ENCODE measurements around the gene LHFPL3.

DNA sequence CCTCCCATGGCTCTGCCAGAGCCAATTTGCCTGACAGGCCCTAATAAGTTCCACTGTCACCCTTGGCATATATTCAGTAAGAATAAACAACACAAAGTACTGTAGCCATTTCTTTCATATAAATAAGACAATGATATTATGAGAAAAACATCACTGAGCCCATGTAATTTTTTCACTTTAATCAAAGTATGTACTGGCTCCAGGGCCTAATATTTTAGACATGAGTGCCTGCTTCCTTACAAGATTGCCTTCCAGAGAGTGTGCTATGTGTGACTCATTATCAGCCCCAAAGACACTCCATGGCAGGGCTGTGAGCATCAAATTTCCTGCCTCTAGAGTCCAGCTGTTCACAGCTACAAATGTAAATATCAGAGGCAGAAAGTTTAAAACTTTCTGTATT lies 297.6 kb downstream of the LHFPL3 start:
- TF ChIP-seq, protein P1, sequence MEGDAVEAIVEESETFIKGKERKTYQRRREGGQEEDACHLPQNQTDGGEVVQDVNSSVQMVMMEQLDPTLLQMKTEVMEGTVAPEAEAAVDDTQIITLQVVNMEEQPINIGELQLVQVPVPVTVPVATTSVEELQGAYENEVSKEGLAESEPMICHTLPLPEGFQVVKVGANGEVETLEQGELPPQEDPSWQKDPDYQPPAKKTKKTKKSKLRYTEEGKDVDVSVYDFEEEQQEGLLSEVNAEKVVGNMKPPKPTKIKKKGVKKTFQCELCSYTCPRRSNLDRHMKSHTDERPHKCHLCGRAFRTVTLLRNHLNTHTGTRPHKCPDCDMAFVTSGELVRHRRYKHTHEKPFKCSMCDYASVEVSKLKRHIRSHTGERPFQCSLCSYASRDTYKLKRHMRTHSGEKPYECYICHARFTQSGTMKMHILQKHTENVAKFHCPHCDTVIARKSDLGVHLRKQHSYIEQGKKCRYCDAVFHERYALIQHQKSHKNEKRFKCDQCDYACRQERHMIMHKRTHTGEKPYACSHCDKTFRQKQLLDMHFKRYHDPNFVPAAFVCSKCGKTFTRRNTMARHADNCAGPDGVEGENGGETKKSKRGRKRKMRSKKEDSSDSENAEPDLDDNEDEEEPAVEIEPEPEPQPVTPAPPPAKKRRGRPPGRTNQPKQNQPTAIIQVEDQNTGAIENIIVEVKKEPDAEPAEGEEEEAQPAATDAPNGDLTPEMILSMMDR (IDR thresholded peaks at IDR 0.05; ENCODE audit: poor library complexity, severe bottlenecking): no peak
- TF ChIP-seq MXI1 (conservative IDR thresholded peaks at IDR 0.05; ENCODE audit: poor library complexity, severe bottlenecking) (no peak), TAF1 (IDR thresholded peaks at IDR 0.05; ENCODE audit: low read depth) (no peak), POLR2AphosphoS5 (IDR thresholded peaks at IDR 0.05) (no peak), EP300 (conservative IDR thresholded peaks at IDR 0.05; ENCODE audit: poor library complexity, severe bottlenecking) (no peak), EZH2 (IDR thresholded peaks at IDR 0.05; ENCODE audit: borderline replicate concordance, insufficient read depth, low read length, poor library complexity, severe bottlenecking) (no peak)
- TF ChIP-seq, protein P2, sequence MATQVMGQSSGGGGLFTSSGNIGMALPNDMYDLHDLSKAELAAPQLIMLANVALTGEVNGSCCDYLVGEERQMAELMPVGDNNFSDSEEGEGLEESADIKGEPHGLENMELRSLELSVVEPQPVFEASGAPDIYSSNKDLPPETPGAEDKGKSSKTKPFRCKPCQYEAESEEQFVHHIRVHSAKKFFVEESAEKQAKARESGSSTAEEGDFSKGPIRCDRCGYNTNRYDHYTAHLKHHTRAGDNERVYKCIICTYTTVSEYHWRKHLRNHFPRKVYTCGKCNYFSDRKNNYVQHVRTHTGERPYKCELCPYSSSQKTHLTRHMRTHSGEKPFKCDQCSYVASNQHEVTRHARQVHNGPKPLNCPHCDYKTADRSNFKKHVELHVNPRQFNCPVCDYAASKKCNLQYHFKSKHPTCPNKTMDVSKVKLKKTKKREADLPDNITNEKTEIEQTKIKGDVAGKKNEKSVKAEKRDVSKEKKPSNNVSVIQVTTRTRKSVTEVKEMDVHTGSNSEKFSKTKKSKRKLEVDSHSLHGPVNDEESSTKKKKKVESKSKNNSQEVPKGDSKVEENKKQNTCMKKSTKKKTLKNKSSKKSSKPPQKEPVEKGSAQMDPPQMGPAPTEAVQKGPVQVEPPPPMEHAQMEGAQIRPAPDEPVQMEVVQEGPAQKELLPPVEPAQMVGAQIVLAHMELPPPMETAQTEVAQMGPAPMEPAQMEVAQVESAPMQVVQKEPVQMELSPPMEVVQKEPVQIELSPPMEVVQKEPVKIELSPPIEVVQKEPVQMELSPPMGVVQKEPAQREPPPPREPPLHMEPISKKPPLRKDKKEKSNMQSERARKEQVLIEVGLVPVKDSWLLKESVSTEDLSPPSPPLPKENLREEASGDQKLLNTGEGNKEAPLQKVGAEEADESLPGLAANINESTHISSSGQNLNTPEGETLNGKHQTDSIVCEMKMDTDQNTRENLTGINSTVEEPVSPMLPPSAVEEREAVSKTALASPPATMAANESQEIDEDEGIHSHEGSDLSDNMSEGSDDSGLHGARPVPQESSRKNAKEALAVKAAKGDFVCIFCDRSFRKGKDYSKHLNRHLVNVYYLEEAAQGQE (IDR thresholded peaks at IDR 0.05; ENCODE audit: borderline replicate concordance): no peak
